ENCODE measurements around the gene MGAT4A.
"Not testable (repeated sequence)": the region's sequence is repeated elsewhere in the genome, so short reads cannot be mapped to it uniquely, and the experiment has no call there.

The MGAT4A gene

GRCh38 chr2:98598781-98599428 is 132.0 kb downstream of the MGAT4A start:
- no peak for DNase-seq

- not testable (repeated sequence) for DNase-seq
Observed at GRCh38 chr2:98594665-98595064, 136.3 kb downstream of the MGAT4A start.

GRCh38 chr2:98592565-98592964 is 138.4 kb downstream of the MGAT4A start:
- DNase-seq, result no peak

- DNase-seq, result no peak
Observed at GRCh38 chr2:98589489-98589888, 141.4 kb downstream of the MGAT4A start.

GRCh38 chr2:98588880-98589431 is 142.0 kb downstream of the MGAT4A start:
- no peak for DNase-seq

- no peak for DNase-seq
Observed at GRCh38 chr2:98586551-98587140, 144.3 kb downstream of the MGAT4A start.

- no peak for DNase-seq
Observed at GRCh38 chr2:98585386-98585785, 145.5 kb downstream of the MGAT4A start.

- DNase-seq, result no peak
Observed at GRCh38 chr2:98583816-98584618, 146.9 kb downstream of the MGAT4A start.

- no peak for DNase-seq
Observed at GRCh38 chr2:98583276-98583675, 147.7 kb downstream of the MGAT4A start.

- no peak for DNase-seq
Observed at GRCh38 chr2:98582523-98582922, 148.4 kb downstream of the MGAT4A start.

GRCh38 chr2:98580656-98581284 is 150.2 kb downstream of the MGAT4A start:
- DNase-seq, result no peak

GRCh38 chr2:98579926-98580325 is 151.0 kb downstream of the MGAT4A start:
- no peak for DNase-seq

GRCh38 chr2:98578231-98578630 is 152.7 kb downstream of the MGAT4A start:
- DNase-seq, result no peak

- DNase-seq, result no peak
Observed at GRCh38 chr2:98577313-98577712, 153.6 kb downstream of the MGAT4A start.

- no peak for DNase-seq
Observed at GRCh38 chr2:98576666-98577312, 154.1 kb downstream of the MGAT4A start.

- DNase-seq, result no peak
Observed at GRCh38 chr2:98573426-98573825, 157.5 kb downstream of the MGAT4A start.

- DNase-seq, result no peak
Observed at GRCh38 chr2:98572676-98573075, 158.3 kb downstream of the MGAT4A start.

- DNase-seq, result no peak
Observed at GRCh38 chr2:98572211-98572610, 158.7 kb downstream of the MGAT4A start.

- DNase-seq, result no peak
Observed at GRCh38 chr2:98571796-98572195, 159.1 kb downstream of the MGAT4A start.

GRCh38 chr2:98571121-98571701 is 159.7 kb downstream of the MGAT4A start:
- no peak for DNase-seq

- no peak for DNase-seq
Observed at GRCh38 chr2:98570356-98570755, 160.6 kb downstream of the MGAT4A start.

GRCh38 chr2:98569915-98570314 is 161.0 kb downstream of the MGAT4A start:
- no peak for DNase-seq

Measured in activated gamma-delta T cell (primary cell).